Suprapubic skin (tissue), 4 donors: ENCODE results near the gene ANKRD9.

Experiments
- EP300 ChIP-seq: sonication (generic); formaldehyde crosslinking; IDR thresholded peaks from one replicate; pipeline ENCODE4 v1.6.1; 2017; ENCODE audit warnings: antibody characterized with exemption
- POLR2A ChIP-seq, 2 donors: fragments of 450-650 bp; IDR thresholded peaks; one replicate each; pipeline ENCODE4 v1.6.1; 2017; ENCODE audit warnings: antibody characterized with exemption in 2 of 2, mild to moderate bottlenecking in 2 of 2, moderate library complexity in 2 of 2
- POLR2AphosphoS5 ChIP-seq, 3 donors: sonication (generic); formaldehyde crosslinking; IDR thresholded peaks; one replicate each; pipeline ENCODE4 v1.6.1; 2017; ENCODE audit warnings: antibody characterized with exemption in 3 of 3
- TF ChIP-seq, protein P1 (sequence below), 2 donors: fragments of 200-600 bp in 1 of 2; fragments of 450-650 bp in 1 of 2; sonication (generic) in 1 of 2; IDR thresholded peaks; one replicate each; pipeline ENCODE4 v1.5.1; 2016 to 2019; ENCODE audit warnings: antibody characterized with exemption in 2 of 2, mild to moderate bottlenecking in 1 of 2, moderate library complexity in 1 of 2

DNA sequence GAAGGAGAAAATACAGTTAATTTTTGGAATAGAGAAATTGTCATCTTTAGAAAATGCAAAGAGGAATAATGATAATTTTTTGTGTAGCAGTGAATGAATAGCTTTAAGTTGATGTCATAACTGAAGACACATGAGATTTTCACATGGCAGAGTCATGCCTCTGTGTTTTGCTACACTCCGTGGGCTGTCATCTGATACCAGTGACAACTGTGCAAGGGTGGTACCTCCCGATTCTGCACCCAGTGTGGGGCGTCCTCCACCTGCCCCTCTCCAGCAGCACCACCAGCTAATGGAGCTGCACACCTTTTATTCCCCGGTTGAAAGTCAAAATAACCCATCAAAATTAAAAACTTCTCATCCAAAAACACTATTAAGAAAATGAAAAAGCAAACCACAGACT is 47.2 kb downstream of the ANKRD9 start:
- TF ChIP-seq, protein P1, sequence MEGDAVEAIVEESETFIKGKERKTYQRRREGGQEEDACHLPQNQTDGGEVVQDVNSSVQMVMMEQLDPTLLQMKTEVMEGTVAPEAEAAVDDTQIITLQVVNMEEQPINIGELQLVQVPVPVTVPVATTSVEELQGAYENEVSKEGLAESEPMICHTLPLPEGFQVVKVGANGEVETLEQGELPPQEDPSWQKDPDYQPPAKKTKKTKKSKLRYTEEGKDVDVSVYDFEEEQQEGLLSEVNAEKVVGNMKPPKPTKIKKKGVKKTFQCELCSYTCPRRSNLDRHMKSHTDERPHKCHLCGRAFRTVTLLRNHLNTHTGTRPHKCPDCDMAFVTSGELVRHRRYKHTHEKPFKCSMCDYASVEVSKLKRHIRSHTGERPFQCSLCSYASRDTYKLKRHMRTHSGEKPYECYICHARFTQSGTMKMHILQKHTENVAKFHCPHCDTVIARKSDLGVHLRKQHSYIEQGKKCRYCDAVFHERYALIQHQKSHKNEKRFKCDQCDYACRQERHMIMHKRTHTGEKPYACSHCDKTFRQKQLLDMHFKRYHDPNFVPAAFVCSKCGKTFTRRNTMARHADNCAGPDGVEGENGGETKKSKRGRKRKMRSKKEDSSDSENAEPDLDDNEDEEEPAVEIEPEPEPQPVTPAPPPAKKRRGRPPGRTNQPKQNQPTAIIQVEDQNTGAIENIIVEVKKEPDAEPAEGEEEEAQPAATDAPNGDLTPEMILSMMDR (IDR thresholded peaks at IDR 0.05), result no peak
- no peak for TF ChIP-seq POLR2AphosphoS5 (IDR thresholded peaks at IDR 0.05)
- no peak for TF ChIP-seq EP300
- TF ChIP-seq POLR2A (IDR thresholded peaks at IDR 0.05), result no peak
